Measurements from ENCODE around the gene MATN1.

MATN1 gene

GRCh38 chr1:30741239-30741894 is 18.0 kb upstream of the MATN1 start:
- Histone ChIP-seq H3K4me1 (ENCODE audit: insufficient read depth, low read length, poor library complexity, severe bottlenecking) (peaks cover 33% of the 10 kb centered on the region), H3K4me2 (ENCODE audit: low read depth, low read length, poor library complexity, severe bottlenecking) (no peak overlapping the region), H3K36me3 (ENCODE audit: insufficient read depth, low read length) (peaks cover 63% of the 10 kb centered on the region; the same call in 1 of the 2 replicates), H3F3A (ENCODE audit: low read depth) (no peaks in the 10 kb centered on the region), H3K9me3 (ENCODE audit: insufficient read depth, low read depth, low read length) (no peaks in the 10 kb centered on the region), H3K79me2 (ENCODE audit: insufficient read depth, low read length) (peaks cover 55% of the 10 kb centered on the region), H3K4me3 (ENCODE audit: low read length, poor library complexity, severe bottlenecking) (no peak overlapping the region), H3K9me2 (replicated peaks; ENCODE audit: low read depth, low read length) (no peaks in the 10 kb centered on the region), H3K9ac (ENCODE audit: low read depth, low read length, poor library complexity, severe bottlenecking) (no peak overlapping the region), H3K27me3 (ENCODE audit: insufficient read depth, low read length, poor library complexity, severe bottlenecking) (no peaks in the 10 kb centered on the region), H2AFZ (ENCODE audit: low read length) (no peak overlapping the region), H4K20me1 (ENCODE audit: insufficient read depth, low read length, poor library complexity, severe bottlenecking) (peaks cover 61% of the 10 kb centered on the region)
- TF ChIP-seq, protein P1, sequence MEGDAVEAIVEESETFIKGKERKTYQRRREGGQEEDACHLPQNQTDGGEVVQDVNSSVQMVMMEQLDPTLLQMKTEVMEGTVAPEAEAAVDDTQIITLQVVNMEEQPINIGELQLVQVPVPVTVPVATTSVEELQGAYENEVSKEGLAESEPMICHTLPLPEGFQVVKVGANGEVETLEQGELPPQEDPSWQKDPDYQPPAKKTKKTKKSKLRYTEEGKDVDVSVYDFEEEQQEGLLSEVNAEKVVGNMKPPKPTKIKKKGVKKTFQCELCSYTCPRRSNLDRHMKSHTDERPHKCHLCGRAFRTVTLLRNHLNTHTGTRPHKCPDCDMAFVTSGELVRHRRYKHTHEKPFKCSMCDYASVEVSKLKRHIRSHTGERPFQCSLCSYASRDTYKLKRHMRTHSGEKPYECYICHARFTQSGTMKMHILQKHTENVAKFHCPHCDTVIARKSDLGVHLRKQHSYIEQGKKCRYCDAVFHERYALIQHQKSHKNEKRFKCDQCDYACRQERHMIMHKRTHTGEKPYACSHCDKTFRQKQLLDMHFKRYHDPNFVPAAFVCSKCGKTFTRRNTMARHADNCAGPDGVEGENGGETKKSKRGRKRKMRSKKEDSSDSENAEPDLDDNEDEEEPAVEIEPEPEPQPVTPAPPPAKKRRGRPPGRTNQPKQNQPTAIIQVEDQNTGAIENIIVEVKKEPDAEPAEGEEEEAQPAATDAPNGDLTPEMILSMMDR (conservative IDR thresholded peaks at IDR 0.05; ENCODE audit: low read length), result no peak
- no peak for TF ChIP-seq EZH2phosphoT487 (IDR thresholded peaks at IDR 0.05; ENCODE audit: borderline replicate concordance)

GRCh38 chr1:30740251-30741238 is 17.2 kb upstream of the MATN1 start:
- Histone ChIP-seq H3F3A (ENCODE audit: low read depth) (no peaks in the 10 kb centered on the region), H4K20me1 (ENCODE audit: insufficient read depth, low read length, poor library complexity, severe bottlenecking) (peaks cover 53% of the 10 kb centered on the region), H3K27me3 (ENCODE audit: insufficient read depth, low read length, poor library complexity, severe bottlenecking) (no peaks in the 10 kb centered on the region), H3K36me3 (ENCODE audit: insufficient read depth, low read length) (peaks cover 71% of the 10 kb centered on the region; the same call in 1 of the 2 replicates), H3K4me3 (ENCODE audit: low read length, poor library complexity, severe bottlenecking) (no peak overlapping the region), H2AFZ (ENCODE audit: low read length) (no peak overlapping the region), H3K4me1 (ENCODE audit: insufficient read depth, low read length, poor library complexity, severe bottlenecking) (peaks cover 25% of the 10 kb centered on the region), H3K9ac (ENCODE audit: low read depth, low read length, poor library complexity, severe bottlenecking) (no peak overlapping the region), H3K9me2 (replicated peaks; ENCODE audit: low read depth, low read length) (no peaks in the 10 kb centered on the region), H3K9me3 (ENCODE audit: insufficient read depth, low read depth, low read length) (no peaks in the 10 kb centered on the region), H3K79me2 (ENCODE audit: insufficient read depth, low read length) (peaks cover 47% of the 10 kb centered on the region), H3K4me2 (ENCODE audit: low read depth, low read length, poor library complexity, severe bottlenecking) (no peak overlapping the region)
- no peak for TF ChIP-seq EZH2phosphoT487 (IDR thresholded peaks at IDR 0.05; ENCODE audit: borderline replicate concordance)
- TF ChIP-seq, protein P1 (conservative IDR thresholded peaks at IDR 0.05; ENCODE audit: low read length), result no peak

- H3K4me3 ChIP-seq (ENCODE audit: low read length, poor library complexity, severe bottlenecking), result no peak overlapping the region
- H3K27me3 ChIP-seq (ENCODE audit: insufficient read depth, low read length, poor library complexity, severe bottlenecking), result no peaks in the 10 kb centered on the region
- peaks cover 16% of the 10 kb centered on the region for H3K4me1 ChIP-seq (ENCODE audit: insufficient read depth, low read length, poor library complexity, severe bottlenecking)
- no peaks in the 10 kb centered on the region for H3K9me3 ChIP-seq (ENCODE audit: insufficient read depth, low read depth, low read length)
- peaks cover 44% of the 10 kb centered on the region for H4K20me1 ChIP-seq (ENCODE audit: insufficient read depth, low read length, poor library complexity, severe bottlenecking)
- H3F3A ChIP-seq (ENCODE audit: low read depth), result no peaks in the 10 kb centered on the region
- peaks cover 38% of the 10 kb centered on the region for H3K79me2 ChIP-seq (ENCODE audit: insufficient read depth, low read length)
- no peak overlapping the region for H2AFZ ChIP-seq (ENCODE audit: low read length)
- no peak overlapping the region for H3K4me2 ChIP-seq (ENCODE audit: low read depth, low read length, poor library complexity, severe bottlenecking)
- no peak overlapping the region for H3K9ac ChIP-seq (ENCODE audit: low read depth, low read length, poor library complexity, severe bottlenecking)
- TF ChIP-seq, protein P1 (conservative IDR thresholded peaks at IDR 0.05; ENCODE audit: low read length), result no peak
- no peak for TF ChIP-seq EZH2phosphoT487 (IDR thresholded peaks at IDR 0.05; ENCODE audit: borderline replicate concordance)
- H3K36me3 ChIP-seq (ENCODE audit: insufficient read depth, low read length), result peaks cover 80% of the 10 kb centered on the region; the same call in 1 of the 2 replicates
- H3K9me2 ChIP-seq (replicated peaks; ENCODE audit: low read depth, low read length), result no peaks in the 10 kb centered on the region
These were observed 16.2 kb upstream of the MATN1 start for GRCh38 chr1:30739601-30740000.

Measured in Loucy (cell line).